AG08395 (cell line): ENCODE measurements around the gene SPEN.
"Not testable (repeated sequence)": the region's sequence is repeated elsewhere in the genome, so short reads cannot be mapped to it uniquely, and the experiment has no call there.

Experiments used
- DNase-seq: peaks from one replicate; pipeline ENCODE4 v3.0.0; 2012; ENCODE audit warnings: mixed read lengths, low spot score

The SPEN gene

DNA sequence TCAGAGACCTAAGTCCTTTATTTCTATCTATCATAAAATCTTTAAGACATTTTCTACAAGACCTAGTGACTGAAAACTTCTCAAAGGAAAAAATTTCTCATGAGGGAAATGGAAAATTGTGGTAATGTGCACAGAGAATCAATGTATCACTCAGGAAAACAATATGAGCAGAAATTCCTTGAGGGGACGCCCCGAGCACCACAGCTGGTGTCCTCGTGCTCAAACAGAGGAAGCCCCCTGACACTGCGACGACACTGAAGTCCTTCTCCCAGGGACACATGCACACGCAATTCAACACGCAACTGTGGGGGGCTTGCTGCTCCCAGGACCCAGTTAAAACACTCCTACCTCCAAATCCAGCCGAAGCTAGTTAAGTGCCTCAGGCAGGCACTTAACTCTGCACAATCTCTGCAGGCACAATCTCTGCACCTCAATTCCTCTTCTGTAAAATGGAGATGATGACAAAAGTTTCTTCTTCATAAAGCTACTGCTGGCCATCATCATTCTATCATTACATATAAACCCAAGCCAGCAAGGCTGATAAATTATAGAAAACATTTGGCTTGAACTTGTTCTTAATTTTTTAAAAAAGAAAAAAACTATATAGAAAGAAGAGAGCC lies 112.4 kb downstream of the SPEN start:
- DNase-seq: no peak

DNA sequence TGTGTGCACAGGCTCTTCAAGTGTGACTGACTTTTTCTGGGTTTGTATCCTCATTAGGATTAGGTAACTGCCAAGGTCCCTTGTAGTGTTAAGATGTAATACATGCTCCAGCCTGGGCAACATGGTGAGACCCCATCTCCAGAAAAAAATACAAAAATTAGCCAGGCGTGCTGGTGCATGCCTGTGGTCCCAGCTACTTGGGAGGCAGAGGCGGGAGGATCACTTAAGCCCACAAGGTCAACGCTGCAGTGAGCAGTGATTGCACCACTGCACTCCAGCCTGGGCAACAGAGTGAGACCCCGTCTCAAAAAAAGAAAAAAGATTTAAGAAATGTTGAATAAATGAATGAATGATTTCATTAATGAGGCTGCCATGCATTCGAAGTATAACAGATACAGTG lies 113.3 kb downstream of the SPEN start:
- DNase-seq: no peak

- no peak for DNase-seq
Observed at GRCh38 chr1:15961492-15961891, 114.0 kb downstream of the SPEN start.

DNA sequence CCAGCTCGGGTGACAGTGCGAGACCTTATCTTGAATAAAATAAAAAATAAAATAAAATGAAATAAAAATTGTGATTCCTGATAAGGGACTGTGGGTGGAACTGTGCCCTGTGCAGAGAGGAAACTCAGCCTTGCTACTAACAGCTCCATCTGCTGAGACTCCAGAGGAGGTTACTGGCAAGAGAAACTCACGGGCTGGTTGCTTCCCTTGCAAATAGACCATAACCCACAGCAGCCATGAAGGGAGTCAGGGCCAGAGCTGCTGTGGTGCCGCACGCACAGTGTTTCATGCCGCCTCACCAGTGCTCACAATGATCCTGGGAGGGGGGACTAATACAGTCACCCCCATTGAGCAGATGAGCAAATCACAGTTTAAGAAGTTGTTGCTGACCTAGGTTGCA lies 114.7 kb downstream of the SPEN start:
- DNase-seq: no peak

GRCh38 chr1:15962671-15963362 lies 115.3 kb downstream of the SPEN start:
- no peak for DNase-seq

GRCh38 chr1:15963363-15963967 lies 116.0 kb downstream of the SPEN start:
- DNase-seq: no peak

DNA sequence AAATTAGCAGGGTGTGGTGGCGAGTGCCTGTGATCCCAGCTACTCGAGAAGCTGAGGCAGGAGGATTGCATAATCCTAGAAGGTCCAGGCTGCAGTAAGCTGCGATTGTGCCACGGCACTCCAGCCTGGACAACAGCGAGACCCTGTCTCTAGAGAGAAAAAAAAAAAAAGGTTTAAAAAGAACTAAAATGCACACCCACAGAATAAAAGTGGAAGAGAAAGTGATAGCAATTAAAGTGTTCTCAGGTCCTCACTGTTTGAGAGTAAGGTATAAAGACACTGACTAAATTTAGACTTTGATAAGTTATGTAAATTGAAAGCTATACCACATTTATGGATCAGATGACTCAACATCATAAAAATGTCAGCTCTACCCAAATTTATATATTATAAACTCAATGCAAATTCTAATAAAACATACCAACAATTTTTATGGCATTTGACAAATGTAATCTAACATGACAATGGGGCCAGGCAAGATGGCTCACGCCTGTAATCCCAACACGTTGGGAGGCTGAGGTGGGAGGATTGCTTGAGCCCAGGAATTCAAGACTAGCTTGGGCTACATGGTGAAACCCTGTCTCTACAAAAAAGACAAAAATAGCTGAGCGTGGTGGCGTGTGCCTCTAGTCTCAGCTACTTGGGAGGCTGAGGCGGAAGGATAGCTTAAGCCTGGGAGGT lies 116.6 kb downstream of the SPEN start:
- DNase-seq: no peak

DNA sequence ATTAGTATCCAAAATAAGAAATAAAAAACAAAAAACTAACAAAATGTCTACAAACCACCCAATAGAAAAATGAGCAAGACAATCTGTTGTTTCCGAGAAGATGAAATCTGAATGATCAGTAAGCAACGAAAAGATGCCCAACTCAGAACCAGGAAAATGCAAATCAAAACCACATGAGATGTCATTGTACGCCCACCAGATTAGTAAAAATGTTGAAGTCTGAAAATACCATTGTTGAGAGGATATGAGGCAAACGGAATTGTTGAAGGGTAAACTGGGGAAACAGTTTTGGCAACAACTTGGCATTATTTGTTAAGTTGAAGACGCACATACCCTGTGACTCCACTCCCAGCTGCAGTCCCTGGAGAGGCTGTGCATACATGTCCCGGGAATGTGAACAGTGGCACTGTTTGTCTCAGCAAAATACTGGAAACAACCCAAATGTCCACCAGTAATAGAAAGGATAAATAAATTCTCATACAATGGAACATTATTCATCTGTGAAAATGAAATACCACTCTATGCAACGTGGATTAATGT lies 117.8 kb downstream of the SPEN start:
- DNase-seq: peak; percentile 77

- peak; percentile 41 for DNase-seq
Observed at GRCh38 chr1:15966081-15966955, 118.8 kb downstream of the SPEN start.

DNA sequence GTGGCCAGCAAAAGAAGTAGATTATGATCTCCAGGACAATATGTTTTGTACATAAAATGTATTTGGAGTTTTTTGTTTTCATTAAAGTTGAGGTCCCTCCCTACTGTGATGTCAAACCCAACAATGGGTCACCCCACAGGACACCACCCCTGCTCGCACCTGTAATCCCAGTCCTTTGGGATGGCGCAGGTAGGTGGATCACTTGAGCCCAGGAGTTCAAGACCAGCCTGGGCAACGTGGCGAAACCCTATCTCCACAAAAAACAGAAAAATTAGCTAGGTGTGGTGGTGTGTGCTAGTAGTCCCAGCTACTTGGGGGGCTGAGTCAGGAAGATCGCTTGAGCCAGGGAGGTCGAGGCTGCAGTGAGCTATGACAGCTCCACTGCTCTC lies 119.4 kb downstream of the SPEN start:
- no peak for DNase-seq

- DNase-seq: no peak
Observed at GRCh38 chr1:15968172-15968571, 120.7 kb downstream of the SPEN start.

DNA sequence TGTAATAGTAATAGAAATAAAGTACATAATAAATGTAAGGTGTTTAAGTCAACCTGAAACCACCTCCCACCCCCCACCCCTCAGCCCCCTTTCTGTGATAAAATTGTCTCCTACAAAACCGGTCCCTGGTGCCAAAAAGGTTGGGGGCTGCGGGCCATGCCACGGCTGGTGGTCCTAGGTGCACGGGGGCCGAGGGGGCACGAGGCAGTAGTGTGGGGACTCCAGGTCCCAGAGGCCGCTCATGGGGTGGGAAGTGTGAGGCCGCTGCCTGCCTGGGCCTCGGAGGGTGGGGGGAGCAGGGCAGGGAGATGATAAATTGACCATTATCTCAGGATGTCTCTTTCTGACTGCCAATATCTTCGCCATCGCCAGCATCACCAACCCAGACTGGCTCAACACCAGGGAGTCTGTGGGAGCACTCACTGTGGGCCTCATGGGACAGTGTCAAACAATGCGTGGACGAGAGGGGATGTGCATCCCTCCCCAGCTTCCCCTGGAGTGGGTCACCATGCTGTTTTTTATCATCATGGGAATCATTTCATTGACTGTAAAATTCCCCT lies 121.9 kb downstream of the SPEN start:
- DNase-seq: no peak

GRCh38 chr1:15970911-15971310 lies 123.4 kb downstream of the SPEN start:
- no peak for DNase-seq

GRCh38 chr1:15972409-15972808 lies 124.9 kb downstream of the SPEN start:
- DNase-seq: no peak

DNA sequence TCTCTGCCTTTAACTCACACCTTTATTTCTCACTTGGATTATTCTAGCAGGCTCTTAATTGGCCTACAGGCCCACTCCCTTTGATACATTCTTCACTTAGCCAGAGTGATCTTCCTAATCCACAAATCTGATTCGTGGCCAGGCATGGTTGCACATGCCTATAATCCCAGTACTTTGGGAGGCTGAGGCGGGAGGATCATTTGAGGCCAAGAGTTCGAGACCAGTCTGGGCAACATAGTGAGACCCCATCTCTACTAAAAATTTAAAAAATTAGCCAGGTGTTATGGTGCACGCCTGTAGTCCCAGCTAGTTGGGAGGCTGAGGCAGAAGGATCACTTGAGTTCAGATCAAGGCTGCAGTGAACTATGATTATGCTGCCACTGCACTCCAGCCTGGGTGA lies 126.3 kb downstream of the SPEN start:
- no peak for DNase-seq

GRCh38 chr1:15974855-15975254 lies 127.3 kb downstream of the SPEN start:
- no peak for DNase-seq

DNA sequence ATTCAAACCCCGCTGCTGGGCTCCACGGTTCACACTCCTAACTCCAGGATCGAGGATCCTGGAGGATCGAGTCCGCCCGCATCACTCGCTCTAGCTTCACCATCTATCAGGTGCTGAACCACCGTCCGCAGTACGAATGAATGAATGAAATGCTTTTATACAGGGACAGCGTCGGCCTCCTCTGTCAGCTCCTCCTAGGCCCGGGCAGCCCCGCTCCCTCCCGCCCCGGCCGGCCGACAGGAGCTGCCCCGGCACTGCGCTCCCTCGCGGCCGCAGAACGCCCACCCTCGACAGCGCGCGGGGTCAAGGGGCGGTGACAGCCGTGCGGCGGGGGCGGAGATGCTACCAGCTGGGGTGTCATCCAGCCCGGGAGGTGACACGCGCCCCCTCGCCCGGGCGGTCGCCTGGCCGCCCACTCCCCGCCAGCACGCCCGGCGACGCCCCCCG lies 127.9 kb downstream of the SPEN start:
- peak; percentile 63 for DNase-seq

DNA sequence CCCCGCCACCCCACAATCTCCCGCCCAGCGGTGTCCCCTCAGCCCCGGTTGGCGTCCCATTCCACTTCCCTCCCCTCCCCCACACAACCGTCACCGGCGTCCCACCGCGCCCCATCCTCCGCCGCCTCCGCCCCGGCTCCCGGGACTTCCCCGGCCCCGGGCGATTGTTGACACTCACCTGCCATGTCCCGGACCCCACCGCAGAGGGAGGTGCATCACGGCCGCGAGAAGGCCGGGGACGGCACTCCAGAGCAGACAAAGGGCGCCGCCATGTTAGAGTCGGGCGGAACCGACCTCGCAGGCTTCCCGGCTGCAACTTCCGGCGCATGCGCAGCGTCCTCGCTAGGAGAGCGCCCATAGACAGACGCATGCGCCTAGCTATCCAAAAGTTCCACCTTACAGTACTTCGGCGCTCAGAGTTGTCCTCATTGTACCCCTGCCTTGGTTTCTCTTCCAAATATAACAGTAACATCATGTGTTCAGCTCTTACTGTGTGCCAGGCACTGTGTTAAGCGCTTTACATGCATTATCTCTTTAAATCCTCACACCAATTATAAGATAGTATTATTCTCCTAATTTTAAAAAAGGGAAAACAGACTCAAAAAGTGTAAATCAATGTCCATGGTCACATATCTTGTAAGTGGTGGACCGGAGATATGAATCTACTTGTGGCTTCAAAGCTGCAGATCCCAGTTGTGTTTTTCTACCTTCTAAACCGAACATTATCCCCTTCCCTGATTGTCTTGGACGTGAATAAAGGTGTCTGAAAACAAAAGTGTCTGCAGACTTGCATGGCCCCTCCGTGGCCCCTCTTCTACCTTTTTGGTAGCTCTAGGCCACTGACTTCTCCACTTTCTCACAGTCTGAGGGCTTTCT lies 128.5 kb downstream of the SPEN start, which contains the start of gene ZBTB17:
Gene ZBTB17, minus strand, starts transcription at position 297 of the 876 bp plus-strand sequence. CDS start 27,606 bp downstream, outside the sequence.
- peak; percentile 99 for DNase-seq

DNA sequence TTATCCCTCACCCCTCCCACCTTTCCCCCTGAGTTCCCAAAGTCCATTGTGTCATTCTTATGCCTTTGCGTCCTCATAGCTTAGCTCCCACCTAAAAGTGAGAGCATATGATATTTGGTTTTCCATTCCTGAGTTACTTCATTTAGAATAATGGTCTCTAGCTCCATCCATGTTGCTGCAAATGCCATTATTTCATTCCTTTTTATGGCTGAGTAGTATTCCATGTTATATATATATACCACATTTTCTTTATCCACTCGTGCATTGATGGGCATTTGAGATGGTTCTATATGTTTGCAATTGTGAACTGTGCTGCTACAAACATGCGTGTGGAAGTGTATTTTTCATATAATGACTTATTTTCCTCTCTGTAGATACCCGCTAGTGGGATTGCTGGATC lies 130.4 kb downstream of the SPEN start:
- DNase-seq: not testable (repeated sequence)

- DNase-seq: no peak
Observed at GRCh38 chr1:15981679-15982078, 134.2 kb downstream of the SPEN start.
